Measurements from ENCODE around the gene KBTBD13. TPM values are rescaled to one million over a fixed set of nuclear protein-coding genes. Genes with fewer than 3 reads are reported as not detected.
A peak's percentile ranks its signal among the peaks of the same experiment; 100 is the strongest.

The KBTBD13 gene
- total RNA-seq, 4 donors from 2014 or later, result not detected

DNA sequence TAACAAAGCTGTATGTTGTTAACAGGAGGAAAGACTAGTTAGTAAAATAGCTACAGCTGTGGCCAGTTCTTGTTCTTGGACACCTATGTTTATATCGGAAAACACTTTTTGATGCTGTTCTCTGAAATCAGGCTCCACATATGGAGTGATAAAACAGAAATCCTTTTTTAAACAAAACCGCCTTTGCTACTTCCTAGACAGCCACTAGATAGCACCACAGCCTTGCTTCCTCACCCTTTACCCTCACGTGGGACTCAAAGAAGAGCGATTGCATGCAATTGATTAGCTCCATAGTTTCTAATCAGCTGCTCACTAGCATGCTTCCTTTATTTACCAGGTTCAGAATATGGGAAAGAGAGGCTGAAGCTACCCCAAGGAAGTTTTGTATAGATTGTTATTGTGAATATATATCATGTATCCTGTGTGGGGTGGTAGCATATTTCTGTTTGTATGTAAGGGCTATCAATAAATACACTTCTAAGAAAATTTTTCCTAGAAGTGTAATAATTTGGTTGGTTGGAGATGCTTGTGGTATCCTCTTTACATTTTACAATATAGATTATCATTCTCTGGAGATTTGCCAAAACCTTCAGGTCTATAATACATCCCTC is 42.8 kb upstream of the KBTBD13 start:
- H3K4me3 ChIP-seq, result no peak overlapping the region
- no peaks in the 10 kb centered on the region for H3K36me3 ChIP-seq
- no peak for TF ChIP-seq POLR2AphosphoS5 (IDR thresholded peaks at IDR 0.05)
- TF ChIP-seq, protein P1, sequence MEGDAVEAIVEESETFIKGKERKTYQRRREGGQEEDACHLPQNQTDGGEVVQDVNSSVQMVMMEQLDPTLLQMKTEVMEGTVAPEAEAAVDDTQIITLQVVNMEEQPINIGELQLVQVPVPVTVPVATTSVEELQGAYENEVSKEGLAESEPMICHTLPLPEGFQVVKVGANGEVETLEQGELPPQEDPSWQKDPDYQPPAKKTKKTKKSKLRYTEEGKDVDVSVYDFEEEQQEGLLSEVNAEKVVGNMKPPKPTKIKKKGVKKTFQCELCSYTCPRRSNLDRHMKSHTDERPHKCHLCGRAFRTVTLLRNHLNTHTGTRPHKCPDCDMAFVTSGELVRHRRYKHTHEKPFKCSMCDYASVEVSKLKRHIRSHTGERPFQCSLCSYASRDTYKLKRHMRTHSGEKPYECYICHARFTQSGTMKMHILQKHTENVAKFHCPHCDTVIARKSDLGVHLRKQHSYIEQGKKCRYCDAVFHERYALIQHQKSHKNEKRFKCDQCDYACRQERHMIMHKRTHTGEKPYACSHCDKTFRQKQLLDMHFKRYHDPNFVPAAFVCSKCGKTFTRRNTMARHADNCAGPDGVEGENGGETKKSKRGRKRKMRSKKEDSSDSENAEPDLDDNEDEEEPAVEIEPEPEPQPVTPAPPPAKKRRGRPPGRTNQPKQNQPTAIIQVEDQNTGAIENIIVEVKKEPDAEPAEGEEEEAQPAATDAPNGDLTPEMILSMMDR (IDR thresholded peaks at IDR 0.05), result peak; percentile 19 to 49 (median 42)
- intact Hi-C loops (cut with DNase I; ENCODE audit: low total_unique reads), result no loop called here
- H3K27me3 ChIP-seq, result no peaks in the 10 kb centered on the region
- in situ Hi-C loops (cut with MboI; ENCODE audit: low pct_ligation_motif_present in 1 of 4, low pct_unique_long_range_greater_than_20kb in 1 of 4, low sequenced_read_pairs in 3 of 4), result loop anchor here in 3 of 4 donors (10.0 to 25.0 kb wide), 3 partner anchors 51 to 254 kb away; partner anchors contain the start of genes PARP16 (in 3 of the 3) and RNU5A-1 (in 3 of the 3)
- peaks cover 0 to 29% (median 12%) of the 10 kb centered on the region in 4 donors for H3K4me1 ChIP-seq
- peak overlapping the region in 2 of 4 donors; percentile 17 to 25 for H3K27ac ChIP-seq
- H3K9me3 ChIP-seq, result no peaks in the 10 kb centered on the region
- 0 to 6% methylated on average over 2 to 4 of the region's 4 CpGs for WGBS, 2 donors (ENCODE audit: low coverage in 1 of 2)
- DNase-seq, result peak; percentile 31

DNA sequence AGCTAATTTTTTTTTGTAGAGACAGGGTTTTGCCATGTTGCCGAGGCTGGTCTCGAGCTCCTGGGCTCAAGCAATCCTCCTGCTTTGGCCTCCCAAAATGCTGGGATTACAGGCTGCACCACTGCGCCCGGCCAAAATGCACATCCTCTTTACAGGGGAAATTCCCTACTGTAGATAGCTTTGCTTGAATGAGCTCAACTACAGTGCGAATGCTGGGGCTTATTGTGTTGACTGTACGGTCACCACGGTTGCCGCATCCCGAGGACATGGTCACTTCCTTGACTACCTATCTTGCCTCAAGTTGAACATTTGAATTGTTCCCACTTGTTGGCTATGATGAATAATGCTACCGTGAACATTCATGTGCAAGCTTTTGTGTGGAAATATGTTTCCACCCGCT is 41.8 kb upstream of the KBTBD13 start:
- in situ Hi-C loops (cut with MboI; ENCODE audit: low pct_ligation_motif_present in 1 of 4, low pct_unique_long_range_greater_than_20kb in 1 of 4, low sequenced_read_pairs in 3 of 4) (loop anchor here in 3 of 4 donors (10.0 to 25.0 kb wide), 3 partner anchors 50 to 253 kb away; partner anchors contain the start of genes PARP16 (in 3 of the 3) and RNU5A-1 (in 3 of the 3)), intact Hi-C loops (cut with DNase I; ENCODE audit: low total_unique reads) (no loop called here)
- no peak for TF ChIP-seq EP300 (IDR thresholded peaks at IDR 0.05; ENCODE audit: low read depth)
- TF ChIP-seq POLR2AphosphoS5 (IDR thresholded peaks at IDR 0.05), result no peak
- TF ChIP-seq POLR2A (IDR thresholded peaks at IDR 0.05), result no peak
- TF ChIP-seq, protein P1 (IDR thresholded peaks at IDR 0.05), result no peak
- H3K9me3 ChIP-seq, result no peaks in the 10 kb centered on the region
- DNase-seq, result no peak
- no peak overlapping the region for H3K4me3 ChIP-seq
- no peaks in the 10 kb centered on the region for H3K27me3 ChIP-seq
- no peak overlapping the region for H3K27ac ChIP-seq
- no peaks in the 10 kb centered on the region for H3K36me3 ChIP-seq
- H3K4me1 ChIP-seq, result peaks cover 0 to 29% (median 12%) of the 10 kb centered on the region in 4 donors
- WGBS, 2 donors (ENCODE audit: low coverage in 1 of 2), result 90% methylated on average over 11 of the region's 11 CpGs; no CpG with 5 or more reads in 1 of the 2 donors

DNA sequence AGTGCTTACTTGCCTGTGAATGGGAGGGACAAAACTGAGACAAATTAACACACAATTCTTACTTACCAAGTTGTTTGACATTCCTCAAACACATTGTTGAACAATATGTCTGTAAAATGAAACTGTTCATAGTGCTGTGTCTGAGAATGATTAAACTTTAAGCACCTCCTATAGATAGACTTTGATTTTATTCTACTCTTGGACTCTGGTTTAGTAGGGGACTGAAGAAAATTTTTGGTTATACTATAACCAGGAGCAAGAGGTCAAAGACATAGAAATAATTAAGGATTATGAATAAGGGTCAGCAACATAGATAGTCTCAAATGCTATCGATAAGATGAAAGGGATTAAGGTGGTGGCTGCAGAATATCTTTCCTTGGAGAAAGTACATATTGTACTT is 39.2 kb upstream of the KBTBD13 start:
- no peaks in the 10 kb centered on the region for H3K27me3 ChIP-seq
- no peak for DNase-seq
- intact Hi-C loops (cut with DNase I; ENCODE audit: low total_unique reads) (no loop called here), in situ Hi-C loops (cut with MboI; ENCODE audit: low pct_ligation_motif_present in 1 of 4, low pct_unique_long_range_greater_than_20kb in 1 of 4, low sequenced_read_pairs in 3 of 4) (loop anchor here in 3 of 4 donors (10.0 to 25.0 kb wide), 3 partner anchors 47 to 250 kb away; partner anchors contain the start of genes PARP16 (in 3 of the 3) and RNU5A-1 (in 3 of the 3))
- 42 to 44% methylated on average over 1 of the region's 1 CpG for WGBS, 2 donors (ENCODE audit: low coverage in 1 of 2)
- no peaks in the 10 kb centered on the region for H3K36me3 ChIP-seq
- peaks cover 2 to 36% (median 15%) of the 10 kb centered on the region in 4 donors for H3K4me1 ChIP-seq
- H3K27ac ChIP-seq, result peak overlapping the region; percentile 51 to 69 (median 58)
- no peaks in the 10 kb centered on the region for H3K9me3 ChIP-seq
- TF ChIP-seq POLR2AphosphoS5 (IDR thresholded peaks at IDR 0.05) (no peak), EP300 (IDR thresholded peaks at IDR 0.05; ENCODE audit: low read depth) (no peak), POLR2A (IDR thresholded peaks at IDR 0.05) (no peak)
- TF ChIP-seq, protein P1 (IDR thresholded peaks at IDR 0.05), result no peak
- H3K4me3 ChIP-seq, result no peak overlapping the region

DNA sequence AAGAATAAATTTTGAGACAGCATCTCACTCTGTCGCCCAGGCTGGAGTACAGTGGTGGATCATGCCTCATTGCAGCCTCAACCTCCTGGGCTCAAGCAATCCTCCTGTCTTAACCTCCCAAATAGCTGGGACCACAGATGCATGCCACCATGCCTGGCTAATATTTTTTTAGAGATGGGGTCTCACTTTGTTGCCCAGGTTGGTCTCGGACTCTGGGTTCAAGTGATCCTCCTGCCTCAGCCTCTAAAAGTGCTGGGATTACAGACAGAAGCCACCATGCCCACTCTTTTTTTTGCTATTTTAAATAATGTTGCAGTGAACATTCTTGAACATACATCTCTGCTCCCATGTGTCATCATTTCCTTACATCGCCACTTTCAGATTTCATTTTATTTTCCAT is 38.1 kb upstream of the KBTBD13 start:
- no peak overlapping the region for H3K4me3 ChIP-seq
- in situ Hi-C loops (cut with MboI; ENCODE audit: low pct_ligation_motif_present in 1 of 4, low pct_unique_long_range_greater_than_20kb in 1 of 4, low sequenced_read_pairs in 3 of 4) (loop anchor here in 3 of 4 donors (10.0 to 25.0 kb wide), 3 partner anchors 46 to 249 kb away; partner anchors contain the start of genes PARP16 (in 3 of the 3) and RNU5A-1 (in 3 of the 3)), intact Hi-C loops (cut with DNase I; ENCODE audit: low total_unique reads) (no loop called here)
- 97 to 100% methylated on average over 1 to 3 of the region's 3 CpGs for WGBS, 2 donors (ENCODE audit: low coverage in 1 of 2)
- no peaks in the 10 kb centered on the region for H3K27me3 ChIP-seq
- H3K36me3 ChIP-seq, result no peaks in the 10 kb centered on the region
- DNase-seq, result no peak
- H3K4me1 ChIP-seq, result peaks cover 7 to 39% (median 22%) of the 10 kb centered on the region in 4 donors
- TF ChIP-seq, protein P1 (IDR thresholded peaks at IDR 0.05), result no peak
- TF ChIP-seq EP300 (IDR thresholded peaks at IDR 0.05; ENCODE audit: low read depth), result no peak
- TF ChIP-seq POLR2A (IDR thresholded peaks at IDR 0.05), result no peak
- no peak for TF ChIP-seq POLR2AphosphoS5 (IDR thresholded peaks at IDR 0.05)
- no peaks in the 10 kb centered on the region for H3K9me3 ChIP-seq
- no peak overlapping the region for H3K27ac ChIP-seq

All from transverse colon (tissue), 4 donors.